Ascending aorta (tissue), 2 donors: ENCODE results near the gene SHB. TPM values are rescaled to one million over a fixed set of nuclear protein-coding genes. Genes with fewer than 3 reads are reported as not detected.

Experiments used
- DNase-seq, 2 donors: peaks; one replicate each; pipeline ENCODE4 v3.0.0-alpha.2; 2019; ENCODE audit warnings: low spot score in 2 of 2
- H3K27ac ChIP-seq, 2 donors: fragments of 200-600 bp; sonication (generic); one replicate each; pipeline ENCODE4 v1.5.1; 2016 to 2017; ENCODE audit warnings: mild to moderate bottlenecking in 1 of 2
- H3K27me3 ChIP-seq: fragments of 200-600 bp; sonication (generic); one replicate; pipeline ENCODE4 v1.5.1; 2017
- H3K36me3 ChIP-seq, 2 donors: fragments of 200-600 bp; sonication (generic); one replicate each; pipeline ENCODE4 v1.5.1; 2016
- H3K4me1 ChIP-seq, 2 donors: fragments of 200-600 bp; sonication (generic); one replicate each; pipeline ENCODE4 v1.5.1; 2016 to 2017; ENCODE audit warnings: mild to moderate bottlenecking in 1 of 2
- H3K4me3 ChIP-seq, 2 donors: fragments of 200-600 bp; sonication (generic); one replicate each; pipeline ENCODE4 v1.5.1; 2016 to 2017; ENCODE audit warnings: mild to moderate bottlenecking in 1 of 2
- H3K9me3 ChIP-seq, 2 donors: fragments of 200-600 bp; sonication (generic); one replicate each; pipeline ENCODE4 v1.5.1; 2016
- intact Hi-C: fragments of 100-400 bp; cut with DNase I; formaldehyde crosslinking; loops from one replicate; pipeline ENCODE4 v1.15.1; 2023
- total RNA-seq: library from RNA; depleted of rRNA; stranded (reverse); fragments of >200 nt; gene quantifications from one replicate; pipeline ENCODE4 v1.1.0, GENCODE V29; 2016
- TF ChIP-seq, protein P1 (sequence below), 3 experiments: fragments of 200-600 bp in 2 of 3; fragments of 450-650 bp in 1 of 3; sonication (generic) in 2 of 3; IDR thresholded peaks; one replicate each; pipeline ENCODE4 v1.5.1; 2016 to 2019; ENCODE audit warnings: antibody characterized with exemption in 3 of 3, mild to moderate bottlenecking in 1 of 3, moderate library complexity in 1 of 3

Gene SHB
- total RNA-seq, 1 donor from 2014 or later: 77.8 TPM

GRCh38 chr9:38060681-38061080, 8.3 kb downstream of the SHB start:
- TF ChIP-seq, protein P1, sequence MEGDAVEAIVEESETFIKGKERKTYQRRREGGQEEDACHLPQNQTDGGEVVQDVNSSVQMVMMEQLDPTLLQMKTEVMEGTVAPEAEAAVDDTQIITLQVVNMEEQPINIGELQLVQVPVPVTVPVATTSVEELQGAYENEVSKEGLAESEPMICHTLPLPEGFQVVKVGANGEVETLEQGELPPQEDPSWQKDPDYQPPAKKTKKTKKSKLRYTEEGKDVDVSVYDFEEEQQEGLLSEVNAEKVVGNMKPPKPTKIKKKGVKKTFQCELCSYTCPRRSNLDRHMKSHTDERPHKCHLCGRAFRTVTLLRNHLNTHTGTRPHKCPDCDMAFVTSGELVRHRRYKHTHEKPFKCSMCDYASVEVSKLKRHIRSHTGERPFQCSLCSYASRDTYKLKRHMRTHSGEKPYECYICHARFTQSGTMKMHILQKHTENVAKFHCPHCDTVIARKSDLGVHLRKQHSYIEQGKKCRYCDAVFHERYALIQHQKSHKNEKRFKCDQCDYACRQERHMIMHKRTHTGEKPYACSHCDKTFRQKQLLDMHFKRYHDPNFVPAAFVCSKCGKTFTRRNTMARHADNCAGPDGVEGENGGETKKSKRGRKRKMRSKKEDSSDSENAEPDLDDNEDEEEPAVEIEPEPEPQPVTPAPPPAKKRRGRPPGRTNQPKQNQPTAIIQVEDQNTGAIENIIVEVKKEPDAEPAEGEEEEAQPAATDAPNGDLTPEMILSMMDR (IDR thresholded peaks at IDR 0.05): no peak
- Histone ChIP-seq H3K9me3 (no peaks in the 10 kb centered on the region), H3K4me1 (peaks cover 7 to 43% of the 10 kb centered on the region in 2 donors), H3K4me3 (no peak overlapping the region), H3K27me3 (no peaks in the 10 kb centered on the region), H3K27ac (peak overlapping the region; percentile 58 to 65), H3K36me3 (no peaks in the 10 kb centered on the region)
- no peak for DNase-seq
- intact Hi-C loops: no loop called here

DNA sequence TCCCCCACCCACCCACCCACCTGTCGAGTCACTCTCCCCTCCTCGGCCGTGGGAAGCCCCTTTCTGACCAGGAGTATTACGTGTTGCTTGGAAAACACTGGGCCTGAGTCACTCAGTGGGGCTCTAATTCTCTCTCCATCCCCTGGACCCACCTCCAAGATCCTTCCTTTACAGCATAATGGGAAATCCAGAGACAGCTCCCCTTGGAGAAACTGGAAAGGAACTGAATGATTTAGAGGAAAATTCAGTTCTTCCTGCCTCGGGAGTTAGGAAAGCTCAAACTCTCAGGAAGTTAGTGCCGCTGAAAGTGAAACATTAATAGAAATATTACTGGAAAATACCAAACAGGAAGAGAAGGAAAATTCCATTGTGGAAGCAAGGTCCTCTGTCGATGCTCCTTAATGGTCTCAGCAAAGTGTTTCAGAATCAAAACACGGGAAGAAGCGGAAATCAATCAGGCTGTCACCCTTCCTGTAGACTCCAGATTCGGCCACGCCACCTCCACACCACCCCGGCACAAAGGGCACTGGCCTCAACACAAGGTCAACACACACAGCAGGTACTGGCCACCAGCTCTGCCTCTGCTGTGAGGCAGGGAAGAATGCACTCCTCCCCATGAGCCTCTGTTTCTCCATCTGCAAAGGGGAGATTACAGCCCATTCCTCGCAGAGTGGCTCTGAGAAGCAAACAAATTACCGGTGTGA, 9.6 kb downstream of the SHB start:
- intact Hi-C loops: no loop called here
- TF ChIP-seq, protein P1 (IDR thresholded peaks at IDR 0.05): no peak
- DNase-seq: no peak
- Histone ChIP-seq H3K27me3 (no peaks in the 10 kb centered on the region), H3K27ac (peak overlapping the region; percentile 58 to 65), H3K4me1 (peaks cover 3 to 35% of the 10 kb centered on the region in 2 donors), H3K36me3 (no peaks in the 10 kb centered on the region), H3K4me3 (no peak overlapping the region), H3K9me3 (no peaks in the 10 kb centered on the region)

DNA sequence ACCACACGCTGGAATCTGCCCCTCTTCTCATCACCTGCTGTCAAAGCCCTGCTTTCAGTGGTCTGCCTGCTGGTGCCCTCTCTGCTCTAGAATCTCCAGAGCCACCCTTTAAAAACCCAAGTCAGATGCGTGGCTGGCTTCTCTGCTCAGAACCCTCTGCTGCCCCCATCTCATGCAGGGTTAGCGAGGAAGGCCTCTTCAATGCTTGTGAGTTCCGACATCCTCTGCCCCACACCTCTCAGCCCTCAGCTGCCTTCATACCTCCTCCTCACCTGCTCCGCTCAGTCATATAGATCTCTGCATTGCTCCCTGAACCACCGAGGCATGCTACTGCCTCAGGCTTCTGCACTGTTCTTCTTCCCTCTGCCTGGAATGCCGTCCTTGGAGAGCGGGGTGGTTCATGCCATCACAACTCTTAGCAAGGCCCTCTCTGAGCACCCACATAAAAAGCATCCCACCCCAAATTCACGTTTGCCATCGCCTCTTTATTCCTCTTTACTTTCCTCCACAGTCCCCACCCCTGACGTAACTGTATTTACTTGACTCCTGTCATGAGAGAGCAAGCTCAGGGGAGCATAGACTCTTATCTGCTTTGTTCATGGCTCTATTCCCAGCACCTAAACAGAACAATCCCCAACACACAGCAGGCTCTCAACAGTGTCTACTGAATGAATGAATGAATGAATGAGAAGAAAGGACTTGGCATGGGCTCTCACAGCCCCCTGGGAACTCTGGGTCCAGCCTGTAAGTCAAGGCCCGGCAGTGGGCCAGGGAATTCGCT, 10.4 kb downstream of the SHB start:
- Histone ChIP-seq H3K36me3 (no peaks in the 10 kb centered on the region), H3K9me3 (no peaks in the 10 kb centered on the region), H3K4me1 (peaks cover 3 to 33% of the 10 kb centered on the region in 2 donors), H3K27me3 (no peaks in the 10 kb centered on the region), H3K27ac (peak overlapping the region; percentile 58 to 65), H3K4me3 (no peak overlapping the region)
- DNase-seq: no peak
- TF ChIP-seq, protein P1 (IDR thresholded peaks at IDR 0.05): no peak
- intact Hi-C loops: no loop called here

DNA sequence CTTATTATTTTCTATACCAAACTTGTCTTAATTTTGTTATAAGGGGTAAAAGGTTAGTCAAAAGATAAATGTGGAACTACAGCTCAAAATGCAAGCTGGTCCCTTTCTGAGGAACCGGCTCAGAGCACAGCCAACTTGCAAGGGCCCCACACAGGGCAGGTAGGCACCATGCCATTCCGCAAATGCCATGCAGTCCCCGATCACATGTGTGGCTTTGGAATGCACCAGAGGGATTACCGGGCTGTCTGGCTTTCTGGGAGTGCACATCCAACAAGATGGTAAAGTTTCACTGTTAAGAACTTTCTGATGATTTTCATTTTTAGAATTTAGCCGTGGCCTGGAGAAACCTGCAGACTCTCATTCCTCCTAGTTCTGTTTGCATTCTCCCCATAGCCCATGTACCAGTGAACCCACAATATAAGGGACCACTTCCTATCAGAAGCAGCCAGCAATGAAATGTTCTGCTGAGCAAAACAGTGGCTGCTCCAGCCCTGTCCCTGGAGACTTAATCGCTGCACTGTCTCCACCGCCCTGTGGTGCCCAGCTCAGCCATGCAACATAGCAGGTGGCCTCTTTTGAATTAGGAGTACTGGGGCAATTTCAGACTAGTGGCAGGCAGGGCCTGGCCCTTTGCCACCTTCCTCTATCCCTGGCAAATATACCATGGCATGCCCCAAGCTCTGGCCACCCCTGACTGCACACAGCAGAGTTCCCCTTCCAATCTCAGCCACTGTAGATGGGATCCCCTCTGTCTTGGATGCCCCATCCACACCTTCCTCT, 11.4 kb downstream of the SHB start:
- H3K27ac ChIP-seq: peak overlapping the region; percentile 29 to 58
- TF ChIP-seq, protein P1 (IDR thresholded peaks at IDR 0.05): no peak
- peaks cover 3 to 28% of the 10 kb centered on the region in 2 donors for H3K4me1 ChIP-seq
- no peaks in the 10 kb centered on the region for H3K27me3 ChIP-seq
- H3K36me3 ChIP-seq: no peaks in the 10 kb centered on the region
- intact Hi-C loops: no loop called here
- no peak for DNase-seq
- H3K9me3 ChIP-seq: no peaks in the 10 kb centered on the region
- no peak overlapping the region for H3K4me3 ChIP-seq

DNA sequence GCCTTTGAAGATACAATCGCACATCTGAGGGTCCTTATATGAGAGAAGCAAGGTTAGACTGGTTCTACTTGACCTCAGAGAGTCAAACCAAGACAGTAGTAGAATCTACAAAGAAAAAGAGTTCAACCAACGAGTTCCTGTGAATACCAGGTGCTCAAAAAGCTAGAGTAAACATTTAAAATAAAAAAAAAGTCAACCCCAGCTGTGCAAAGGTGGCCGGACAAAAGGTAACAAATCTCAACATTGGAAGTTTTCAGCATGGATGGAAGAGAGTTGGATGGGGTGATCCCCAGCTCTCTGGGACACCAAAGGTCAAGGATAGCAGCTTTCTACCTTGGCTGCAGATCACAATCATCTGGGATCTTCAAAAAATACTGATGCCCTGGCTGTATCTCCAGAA, 14.4 kb downstream of the SHB start:
- TF ChIP-seq, protein P1 (IDR thresholded peaks at IDR 0.05): no peak
- Histone ChIP-seq H3K27ac (no peak overlapping the region), H3K4me1 (peaks cover 3 to 20% of the 10 kb centered on the region in 2 donors), H3K27me3 (no peaks in the 10 kb centered on the region), H3K9me3 (no peaks in the 10 kb centered on the region), H3K36me3 (no peaks in the 10 kb centered on the region), H3K4me3 (no peak overlapping the region)
- intact Hi-C loops: no loop called here
- DNase-seq: no peak
